Hepatocyte (in vitro differentiated cells): ENCODE measurements around the gene IFT122. TPM values are rescaled to one million over a fixed set of nuclear protein-coding genes. Genes with fewer than 3 reads are reported as not detected.

Experiments
- DNase-seq: peaks from one replicate; pipeline ENCODE4 v3.0.0-alpha.2; 2016; ENCODE audit warnings: low spot score
- H2AFZ ChIP-seq: fragments of 200-600 bp; sonication (generic); 2 replicates; pipeline ENCODE4 v1.6.0; 2016; ENCODE audit warnings: antibody characterized with exemption, mild to moderate bottlenecking
- H3K27ac ChIP-seq: fragments of 200-600 bp; sonication (generic); 2 replicates; pipeline ENCODE4 v1.5.1; 2016; ENCODE audit warnings: mild to moderate bottlenecking
- H3K27me3 ChIP-seq: fragments of 200-600 bp; sonication (generic); 2 replicates; pipeline ENCODE4 v1.6.1; 2016
- H3K36me3 ChIP-seq: fragments of 200-600 bp; sonication (generic); replicated peaks from 2 replicates; pipeline ENCODE4 v1.5.1; 2016; ENCODE audit warnings: low read depth; ENCODE audit not compliant: insufficient read depth
- H3K4me1 ChIP-seq: fragments of 200-600 bp; sonication (generic); 2 replicates; pipeline ENCODE4 v1.5.1; 2016; ENCODE audit warnings: mild to moderate bottlenecking, moderate library complexity; ENCODE audit not compliant: insufficient read depth
- H3K4me2 ChIP-seq: fragments of 200-600 bp; sonication (generic); 2 replicates; pipeline ENCODE4 v1.6.0; 2016
- H3K4me3 ChIP-seq: fragments of 200-600 bp; sonication (generic); 2 replicates; pipeline ENCODE4 v1.5.1; 2016; ENCODE audit warnings: mild to moderate bottlenecking
- H3K79me2 ChIP-seq: fragments of 200-600 bp; sonication (generic); 2 replicates; pipeline ENCODE4 v1.6.0; 2017; ENCODE audit warnings: mild to moderate bottlenecking
- H3K9me2 ChIP-seq: fragments of 200-600 bp; sonication (generic); replicated peaks from 2 replicates; pipeline ENCODE4 v1.6.0; 2017; ENCODE audit warnings: mild to moderate bottlenecking; ENCODE audit not compliant: insufficient read depth
- H3K9me3 ChIP-seq: fragments of 200-600 bp; sonication (generic); 2 replicates; pipeline ENCODE4 v1.5.1; 2016; ENCODE audit warnings: low read depth, mild to moderate bottlenecking
- H4K20me1 ChIP-seq: fragments of 200-600 bp; sonication (generic); 2 replicates; pipeline ENCODE4 v1.6.0; 2016; ENCODE audit warnings: mild to moderate bottlenecking; ENCODE audit not compliant: insufficient read depth, poor library complexity, severe bottlenecking
- CTCF ChIP-seq: fragments of 200-600 bp; sonication (generic); IDR thresholded peaks from 2 replicates; pipeline ENCODE4 v1.5.1; 2016; ENCODE audit warnings: antibody characterized with exemption, mild to moderate bottlenecking; ENCODE audit not compliant: poor library complexity
- EZH2 ChIP-seq: fragments of 200-600 bp; sonication (generic); IDR thresholded peaks from 2 replicates; pipeline ENCODE4 v1.6.1; 2016; ENCODE audit warnings: antibody characterized with exemption, mild to moderate bottlenecking, borderline replicate concordance
- EZH2phosphoT487 ChIP-seq: fragments of 200-600 bp; sonication (generic); IDR thresholded peaks from one replicate; pipeline ENCODE4 v1.6.1; 2018; ENCODE audit warnings: antibody characterized with exemption, mild to moderate bottlenecking, low read depth, moderate library complexity; ENCODE audit not compliant: unreplicated experiment, severe bottlenecking
- WGBS: methylation state at CpG from one replicate; pipeline ENCODE4 v1.1.6; 2016; ENCODE audit warnings: low lambda C conversion rate; ENCODE audit errors: missing lambda C conversion rate; 5-methylcytosine and 5-hydroxymethylcytosine counted together
- polyA plus RNA-seq: library from polyadenylated mRNA; unstranded; fragments of >200 nt; fragmentation: Nextera tagmentation; extraction: Ambion mirVana; gene quantifications from 2 replicates; pipeline ENCODE4 v1.2.1, GENCODE V29; 2016
- total RNA-seq: library from RNA; depleted of rRNA; stranded (reverse); fragments of >200 nt; gene quantifications from 2 replicates; pipeline ENCODE4 v1.2.3, GENCODE V29; 2014

The IFT122 gene
- total and polyA plus RNA-seq, 2 experiments from 2014 or later = 11.4 to 14.6 TPM

- Histone ChIP-seq H3K4me3 (no peak overlapping the region), H2AFZ (no peak overlapping the region), H3K4me1 (no peaks in the 10 kb centered on the region), H4K20me1 (no peaks in the 10 kb centered on the region), H3K27me3 (no peaks in the 10 kb centered on the region), H3K79me2 (peaks cover 25% of the 10 kb centered on the region), H3K4me2 (no peak overlapping the region), H3K36me3 (no peaks in the 10 kb centered on the region), H3K27ac (no peak overlapping the region), H3K9me3 (no peaks in the 10 kb centered on the region), H3K9me2 (no peaks in the 10 kb centered on the region)
- no peak for DNase-seq
- TF ChIP-seq CTCF (no peak), EZH2 (no peak), EZH2phosphoT487 (no peak)
- WGBS = 92% methylated on average over 7 of the region's 7 CpGs
These were observed 8.0 kb upstream of the IFT122 start for GRCh38 chr3:129432036-129432435.

GRCh38 chr3:129432671-129433070, 7.4 kb upstream of the IFT122 start:
- H3K27me3 ChIP-seq = no peaks in the 10 kb centered on the region
- H2AFZ ChIP-seq = no peak overlapping the region
- H3K79me2 ChIP-seq = peaks cover 31% of the 10 kb centered on the region
- no peaks in the 10 kb centered on the region for H4K20me1 ChIP-seq
- H3K9me3 ChIP-seq = no peaks in the 10 kb centered on the region
- no peak overlapping the region for H3K4me3 ChIP-seq
- H3K4me1 ChIP-seq = no peaks in the 10 kb centered on the region
- no peaks in the 10 kb centered on the region for H3K36me3 ChIP-seq
- H3K4me2 ChIP-seq = no peak overlapping the region
- no peak overlapping the region for H3K27ac ChIP-seq
- no peak for DNase-seq
- no peaks in the 10 kb centered on the region for H3K9me2 ChIP-seq
- TF ChIP-seq EZH2 (no peak), EZH2phosphoT487 (no peak), CTCF (no peak)

DNA sequence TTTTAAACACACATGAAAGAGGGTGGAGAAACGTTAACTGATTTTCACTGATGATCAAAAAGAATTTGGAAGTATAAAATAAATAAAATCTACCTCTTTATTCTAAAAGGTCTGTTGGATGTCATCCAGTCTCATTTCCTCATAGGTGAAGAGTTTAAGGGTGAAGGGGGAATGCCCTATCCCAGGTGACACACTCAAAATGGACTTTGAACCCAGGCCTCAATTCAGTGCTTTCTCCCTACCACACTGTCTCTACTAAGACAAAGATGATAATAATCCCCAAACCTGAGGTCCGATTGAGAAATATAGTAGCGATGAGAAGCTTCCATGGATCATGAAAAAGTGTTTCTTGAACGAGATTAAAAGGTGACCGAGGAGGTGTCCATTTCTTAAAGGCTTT, 6.5 kb upstream of the IFT122 start:
- Histone ChIP-seq H3K79me2 (peaks cover 40% of the 10 kb centered on the region), H3K9me2 (no peaks in the 10 kb centered on the region), H2AFZ (no peak overlapping the region), H3K27ac (peak overlapping the region; percentile 36), H3K4me1 (no peaks in the 10 kb centered on the region), H3K4me2 (no peak overlapping the region), H3K27me3 (no peaks in the 10 kb centered on the region), H3K36me3 (no peaks in the 10 kb centered on the region), H4K20me1 (no peaks in the 10 kb centered on the region), H3K4me3 (no peak overlapping the region), H3K9me3 (no peaks in the 10 kb centered on the region)
- no peak for TF ChIP-seq EZH2phosphoT487
- TF ChIP-seq EZH2 = no peak
- TF ChIP-seq CTCF = no peak
- DNase-seq = no peak
- 88% methylated on average over 5 of the region's 5 CpGs for WGBS

DNA sequence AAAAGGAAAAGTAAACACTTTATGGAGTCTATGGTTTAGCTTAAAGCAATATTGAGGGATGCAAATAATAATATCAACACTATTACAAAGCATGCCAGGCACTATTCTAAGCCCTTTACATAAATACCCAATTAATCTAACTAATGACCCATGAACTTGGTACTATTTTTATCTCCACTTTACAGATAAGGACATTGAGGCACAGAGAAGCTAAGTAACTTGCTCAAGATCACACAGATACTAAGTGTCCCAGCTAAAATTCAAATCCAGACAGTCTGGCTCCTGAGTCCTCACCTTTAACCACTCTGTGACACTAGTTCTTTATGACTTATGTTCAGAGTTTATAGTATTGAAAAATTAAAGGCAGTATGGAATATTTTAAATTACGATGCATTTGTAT, 5.9 kb upstream of the IFT122 start:
- H3K36me3 ChIP-seq = no peaks in the 10 kb centered on the region
- H3K27ac ChIP-seq = peak overlapping the region; percentile 36
- no peaks in the 10 kb centered on the region for H4K20me1 ChIP-seq
- no peak for DNase-seq
- H3K79me2 ChIP-seq = peaks cover 45% of the 10 kb centered on the region
- no peaks in the 10 kb centered on the region for H3K9me3 ChIP-seq
- TF ChIP-seq CTCF = no peak
- no peak for TF ChIP-seq EZH2
- no peak for TF ChIP-seq EZH2phosphoT487
- no peak overlapping the region for H3K4me3 ChIP-seq
- H3K4me2 ChIP-seq = no peak overlapping the region
- H3K9me2 ChIP-seq = no peaks in the 10 kb centered on the region
- H3K4me1 ChIP-seq = no peaks in the 10 kb centered on the region
- H3K27me3 ChIP-seq = no peaks in the 10 kb centered on the region
- H2AFZ ChIP-seq = no peak overlapping the region
- 91% methylated on average over 1 of the region's 1 CpG for WGBS
